Parathyroid adenoma (tissue), 2 donors: ENCODE data around the gene PTPN2.
A peak's percentile ranks its signal among the peaks of the same experiment; 100 is the strongest.

Source experiments
- H2AFZ ChIP-seq: fragments of 300-600 bp; sonication (generic); one replicate; pipeline ENCODE4 v1.7.0; 2017; ENCODE audit warnings: antibody characterized with exemption, mild to moderate bottlenecking
- H3K27ac ChIP-seq: fragments of 300-600 bp; sonication (generic); one replicate; pipeline ENCODE4 v1.7.0; 2017
- H3K27me3 ChIP-seq: fragments of 300-600 bp; sonication (generic); one replicate; pipeline ENCODE4 v1.7.0; 2017; ENCODE audit warnings: low read length; ENCODE audit not compliant: control insufficient read depth, insufficient read depth
- H3K36me3 ChIP-seq: fragments of 300-600 bp; sonication (generic); one replicate; pipeline ENCODE4 v1.7.0; 2017; ENCODE audit warnings: low read length; ENCODE audit not compliant: control insufficient read depth, insufficient read depth
- H3K4me1 ChIP-seq: fragments of 300-600 bp; sonication (generic); one replicate; pipeline ENCODE4 v1.7.0; 2017; ENCODE audit warnings: control low read depth
- H3K4me2 ChIP-seq: fragments of 300-600 bp; sonication (generic); one replicate; pipeline ENCODE4 v1.7.0; 2017; ENCODE audit warnings: low read length
- H3K4me3 ChIP-seq: fragments of 300-600 bp; sonication (generic); one replicate; pipeline ENCODE4 v1.7.0; 2017; ENCODE audit warnings: low read depth, low read length
- H3K79me2 ChIP-seq: fragments of 300-600 bp; sonication (generic); one replicate; pipeline ENCODE4 v1.7.0; 2017; ENCODE audit warnings: control low read depth
- H3K9ac ChIP-seq: fragments of 300-600 bp; sonication (generic); one replicate; pipeline ENCODE4 v1.7.0; 2017; ENCODE audit warnings: mild to moderate bottlenecking
- H3K9me3 ChIP-seq: fragments of 300-600 bp; sonication (generic); one replicate; pipeline ENCODE4 v1.7.0; 2017; ENCODE audit warnings: low read length; ENCODE audit not compliant: control insufficient read depth
- TF ChIP-seq, protein P1 (sequence below): fragments of 300-600 bp; sonication (generic); IDR thresholded peaks from one replicate; pipeline ENCODE4 v1.7.0; 2017; ENCODE audit warnings: antibody characterized with exemption, mild to moderate bottlenecking
- donor health status: primary hyperparathyroidism.

PTPN2 gene

GRCh38 chr18:12769136-12769535, 114.9 kb downstream of the PTPN2 start:
- Histone ChIP-seq H3K9me3 (no peaks in the 10 kb centered on the region), H3K27ac (no peak overlapping the region), H3K27me3 (no peaks in the 10 kb centered on the region), H3K4me2 (no peak overlapping the region), H3K4me1 (no peaks in the 10 kb centered on the region), H2AFZ (no peak overlapping the region), H3K36me3 (no peaks in the 10 kb centered on the region), H3K9ac (no peak overlapping the region), H3K79me2 (no peaks in the 10 kb centered on the region), H3K4me3 (no peak overlapping the region)
- TF ChIP-seq, protein P1, sequence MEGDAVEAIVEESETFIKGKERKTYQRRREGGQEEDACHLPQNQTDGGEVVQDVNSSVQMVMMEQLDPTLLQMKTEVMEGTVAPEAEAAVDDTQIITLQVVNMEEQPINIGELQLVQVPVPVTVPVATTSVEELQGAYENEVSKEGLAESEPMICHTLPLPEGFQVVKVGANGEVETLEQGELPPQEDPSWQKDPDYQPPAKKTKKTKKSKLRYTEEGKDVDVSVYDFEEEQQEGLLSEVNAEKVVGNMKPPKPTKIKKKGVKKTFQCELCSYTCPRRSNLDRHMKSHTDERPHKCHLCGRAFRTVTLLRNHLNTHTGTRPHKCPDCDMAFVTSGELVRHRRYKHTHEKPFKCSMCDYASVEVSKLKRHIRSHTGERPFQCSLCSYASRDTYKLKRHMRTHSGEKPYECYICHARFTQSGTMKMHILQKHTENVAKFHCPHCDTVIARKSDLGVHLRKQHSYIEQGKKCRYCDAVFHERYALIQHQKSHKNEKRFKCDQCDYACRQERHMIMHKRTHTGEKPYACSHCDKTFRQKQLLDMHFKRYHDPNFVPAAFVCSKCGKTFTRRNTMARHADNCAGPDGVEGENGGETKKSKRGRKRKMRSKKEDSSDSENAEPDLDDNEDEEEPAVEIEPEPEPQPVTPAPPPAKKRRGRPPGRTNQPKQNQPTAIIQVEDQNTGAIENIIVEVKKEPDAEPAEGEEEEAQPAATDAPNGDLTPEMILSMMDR, result no peak

GRCh38 chr18:12768625-12769024, 115.4 kb downstream of the PTPN2 start:
- TF ChIP-seq, protein P1, result no peak
- Histone ChIP-seq H2AFZ (no peak overlapping the region), H3K27ac (no peak overlapping the region)

GRCh38 chr18:12767580-12768155, 116.4 kb downstream of the PTPN2 start:
- H3K27me3 ChIP-seq, result no peaks in the 10 kb centered on the region
- no peak overlapping the region for H3K9ac ChIP-seq
- H3K4me2 ChIP-seq, result no peak overlapping the region
- H3K9me3 ChIP-seq, result no peaks in the 10 kb centered on the region
- H3K36me3 ChIP-seq, result no peaks in the 10 kb centered on the region
- H3K27ac ChIP-seq, result no peak overlapping the region
- no peak overlapping the region for H2AFZ ChIP-seq
- no peaks in the 10 kb centered on the region for H3K79me2 ChIP-seq
- H3K4me1 ChIP-seq, result no peaks in the 10 kb centered on the region
- TF ChIP-seq, protein P1, result no peak
- no peak overlapping the region for H3K4me3 ChIP-seq

More at GRCh38 chr18:12768625-12769024, 115.4 kb downstream of the PTPN2 start:
- no peaks in the 10 kb centered on the region for H3K36me3 ChIP-seq
- H3K9me3 ChIP-seq, result no peaks in the 10 kb centered on the region
- H3K79me2 ChIP-seq, result no peaks in the 10 kb centered on the region
- H3K9ac ChIP-seq, result no peak overlapping the region
- H3K4me2 ChIP-seq, result no peak overlapping the region
- H3K4me3 ChIP-seq, result no peak overlapping the region
- H3K27me3 ChIP-seq, result no peaks in the 10 kb centered on the region
- no peaks in the 10 kb centered on the region for H3K4me1 ChIP-seq

GRCh38 chr18:12766986-12767433, 117.0 kb downstream of the PTPN2 start:
- Histone ChIP-seq H3K27ac (no peak overlapping the region), H3K9me3 (no peaks in the 10 kb centered on the region), H3K4me3 (no peak overlapping the region), H3K9ac (no peak overlapping the region), H3K79me2 (no peaks in the 10 kb centered on the region), H3K4me1 (no peaks in the 10 kb centered on the region), H2AFZ (peak overlapping the region; percentile 59), H3K36me3 (no peaks in the 10 kb centered on the region), H3K4me2 (no peak overlapping the region), H3K27me3 (no peaks in the 10 kb centered on the region)
- TF ChIP-seq, protein P1, result peak; percentile 13

- Histone ChIP-seq H3K27me3 (no peaks in the 10 kb centered on the region), H3K79me2 (no peaks in the 10 kb centered on the region), H3K36me3 (no peaks in the 10 kb centered on the region), H3K9ac (no peak overlapping the region), H2AFZ (no peak overlapping the region), H3K4me2 (no peak overlapping the region), H3K4me1 (no peaks in the 10 kb centered on the region), H3K4me3 (no peak overlapping the region), H3K9me3 (no peaks in the 10 kb centered on the region), H3K27ac (no peak overlapping the region)
- TF ChIP-seq, protein P1, result no peak
Observed at GRCh38 chr18:12765586-12765985, 118.5 kb downstream of the PTPN2 start.
